Activated CD4-positive, alpha-beta memory T cell treated with anti-CD3 and anti-CD28 coated beads, Interleukin-2, amount 10 ng/mL, durations not matched to agents 7 days and 5 days (primary cell): Measurements from ENCODE around the gene PFKFB3. TPM values are rescaled to one million over a fixed set of nuclear protein-coding genes. Genes with fewer than 3 reads are reported as not detected.
"Not testable (repeated sequence)": the region's sequence is repeated elsewhere in the genome, so short reads cannot be mapped to it uniquely, and the experiment has no call there.

ENCODE experiments used
- CTCF ChIA-PET: fragments of 350-600 bp; sonication (Branson Sonifier 250); formaldehyde crosslinking; loops from one replicate; lab custom pipeline; 2021; ENCODE audit warnings: antibody characterized with exemption, inconsistent platforms; lab: Charles Lee
- POLR2A ChIA-PET: fragments of 350-600 bp; sonication (Branson Sonifier 250); formaldehyde crosslinking; loops from one replicate; lab custom pipeline; 2021; ENCODE audit warnings: antibody characterized with exemption; lab: Charles Lee
- DNase-seq: peaks from one replicate; pipeline ENCODE4 v3.0.0-alpha.2; 2020
- H3K27ac Mint-ChIP-seq: one replicate; pipeline ENCODE4 v1.8.0; 2021; ENCODE audit warnings: mild to moderate bottlenecking, mixed read lengths
- H3K27me3 Mint-ChIP-seq: one replicate; pipeline ENCODE4 v1.8.0; 2021; ENCODE audit warnings: mixed read lengths
- H3K36me3 Mint-ChIP-seq: one replicate; pipeline ENCODE4 v1.8.0; 2021; ENCODE audit warnings: low read depth, mixed read lengths
- H3K4me1 Mint-ChIP-seq: one replicate; pipeline ENCODE4 v1.8.0; 2021; ENCODE audit warnings: mixed read lengths
- H3K4me3 Mint-ChIP-seq: one replicate; pipeline ENCODE4 v1.8.0; 2021; ENCODE audit warnings: mild to moderate bottlenecking, mixed read lengths
- H3K9me3 Mint-ChIP-seq: one replicate; pipeline ENCODE4 v1.8.0; 2021; ENCODE audit warnings: mixed read lengths
- total RNA-seq, 2 experiments: library from RNA; stranded (reverse); gene quantifications; one replicate each; pipeline ENCODE4 v1.2.3, GENCODE V29; 2021

Gene PFKFB3
- total RNA-seq, 2 experiments from 2014 or later: 66.8 to 69.4 TPM

- Mint-ChIP-seq H3K4me1 (peaks cover 14% of the 10 kb centered on the region), H3K9me3 (no peaks in the 10 kb centered on the region), H3K27me3 (peaks cover 2% of the 10 kb centered on the region), H3K27ac (no peak overlapping the region), H3K36me3 (peaks cover 5% of the 10 kb centered on the region), H3K4me3 (no peak overlapping the region)
- POLR2A ChIA-PET: no interaction called here
- CTCF ChIA-PET: interaction anchor here (1.1 to 1.8 kb wide), 2 partner anchors 22 to 206 kb away, joined by 4 to 5 read pairs; no protein-coding TSS in a partner anchor
- no peak for DNase-seq
These were observed 6.9 kb upstream of the PFKFB3 start for GRCh38 chr10:6195846-6196245.

GRCh38 chr10:6196524-6196923, 6.2 kb upstream of the PFKFB3 start:
- H3K27ac Mint-ChIP-seq, H3K9me3 Mint-ChIP-seq, H3K36me3 Mint-ChIP-seq, POLR2A ChIA-PET, H3K4me3 Mint-ChIP-seq, CTCF ChIA-PET, H3K27me3 Mint-ChIP-seq, DNase-seq: not testable (repeated sequence)
- peaks cover 14% of the 10 kb centered on the region for H3K4me1 Mint-ChIP-seq

- CTCF ChIA-PET: no interaction called here
- Mint-ChIP-seq H3K36me3 (peaks cover 5% of the 10 kb centered on the region), H3K27ac (no peak overlapping the region), H3K4me1 (peaks cover 22% of the 10 kb centered on the region), H3K4me3 (no peak overlapping the region), H3K9me3 (no peaks in the 10 kb centered on the region), H3K27me3 (peaks cover 2% of the 10 kb centered on the region)
- POLR2A ChIA-PET: no interaction called here
- DNase-seq: no peak
These were observed 5.4 kb upstream of the PFKFB3 start for GRCh38 chr10:6197321-6197720.

- no peak overlapping the region for H3K4me3 Mint-ChIP-seq
- no peak overlapping the region for H3K27ac Mint-ChIP-seq
- DNase-seq: no peak
- H3K9me3 Mint-ChIP-seq: no peaks in the 10 kb centered on the region
- H3K36me3 Mint-ChIP-seq: peaks cover 5% of the 10 kb centered on the region
- H3K27me3 Mint-ChIP-seq: peaks cover 2% of the 10 kb centered on the region
- H3K4me1 Mint-ChIP-seq: peaks cover 22% of the 10 kb centered on the region
- POLR2A ChIA-PET: interaction anchor here (2.0 kb wide), 1 partner anchor 35 kb away, joined by 6 read pairs; no protein-coding TSS in a partner anchor
- CTCF ChIA-PET: interaction anchor here (1.1 to 6.2 kb wide), 4 partner anchors 24 to 204 kb away, joined by 3 to 91 read pairs (median 13); no protein-coding TSS in a partner anchor
These were observed 4.6 kb upstream of the PFKFB3 start for GRCh38 chr10:6198171-6198570.

DNA sequence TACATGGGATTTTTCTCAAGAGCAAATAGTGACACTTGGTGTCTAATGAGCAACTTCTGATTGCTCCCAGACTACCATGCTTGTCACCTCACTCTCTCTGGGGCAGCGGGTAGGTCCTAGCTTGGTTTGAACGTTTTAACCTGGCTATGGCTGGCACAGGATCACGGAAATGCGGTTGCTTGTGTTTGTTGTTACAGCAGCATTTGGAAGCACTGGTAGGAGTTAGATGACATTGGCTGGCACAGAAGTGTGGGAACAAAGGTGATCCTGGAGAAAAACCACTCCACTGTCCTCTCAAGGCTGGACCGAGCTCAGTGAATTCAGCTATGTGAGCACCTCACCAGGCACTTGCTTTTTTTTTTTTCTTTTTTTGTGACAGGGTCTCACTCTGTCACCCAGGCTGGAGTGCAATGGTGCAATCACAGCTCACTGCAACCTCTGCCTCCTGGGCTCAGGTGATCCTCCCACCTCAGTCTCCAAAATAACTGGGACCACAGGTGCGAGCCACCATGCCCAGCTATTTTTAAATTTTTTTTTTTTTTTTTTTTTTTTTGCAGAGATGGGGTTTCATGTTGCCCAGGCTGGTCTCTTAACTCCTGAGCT, 3.5 kb upstream of the PFKFB3 start:
- Mint-ChIP-seq H3K4me1 (peaks cover 25% of the 10 kb centered on the region), H3K4me3 (no peak overlapping the region), H3K27ac (no peak overlapping the region), H3K9me3 (no peaks in the 10 kb centered on the region), H3K27me3 (peaks cover 2% of the 10 kb centered on the region), H3K36me3 (peaks cover 8% of the 10 kb centered on the region)
- ChIA-PET POLR2A (interaction anchor here (1.2 to 2.0 kb wide), 2 partner anchors 36 to 203 kb away, joined by 3 to 6 read pairs; no protein-coding TSS in a partner anchor), CTCF (interaction anchor here (0.6 to 6.2 kb wide), 7 partner anchors 26 to 817 kb away, joined by 3 to 91 read pairs (median 3); no protein-coding TSS in a partner anchor)
- no peak for DNase-seq

- H3K4me3 Mint-ChIP-seq: peak overlapping the region; percentile 77
- peaks cover 32% of the 10 kb centered on the region for H3K4me1 Mint-ChIP-seq
- no peak for DNase-seq
- POLR2A ChIA-PET: interaction anchor here (0.7 to 3.0 kb wide), 11 partner anchors 10 to 201 kb away, joined by 3 to 16 read pairs (median 6); no protein-coding TSS in a partner anchor
- no peak overlapping the region for H3K27ac Mint-ChIP-seq
- peaks cover 2% of the 10 kb centered on the region for H3K27me3 Mint-ChIP-seq
- peaks cover 17% of the 10 kb centered on the region for H3K36me3 Mint-ChIP-seq
- no peaks in the 10 kb centered on the region for H3K9me3 Mint-ChIP-seq
- CTCF ChIA-PET: interaction anchor here (1.0 to 6.2 kb wide), 8 partner anchors 27 to 206 kb away, joined by 3 to 91 read pairs (median 4); no protein-coding TSS in a partner anchor
These were observed 2.3 kb upstream of the PFKFB3 start for GRCh38 chr10:6200440-6200733.

GRCh38 chr10:6200734-6201515, 1.8 kb upstream of the PFKFB3 start:
- peak overlapping the region; percentile 77 for H3K4me3 Mint-ChIP-seq
- H3K4me1 Mint-ChIP-seq: peaks cover 32% of the 10 kb centered on the region
- peaks cover 2% of the 10 kb centered on the region for H3K27me3 Mint-ChIP-seq
- peak overlapping the region; percentile 71 for H3K27ac Mint-ChIP-seq
- peaks cover 17% of the 10 kb centered on the region for H3K36me3 Mint-ChIP-seq
- POLR2A ChIA-PET: interaction anchor here (0.7 to 3.0 kb wide), 15 partner anchors 10 to 209 kb away, joined by 3 to 39 read pairs (median 7); no protein-coding TSS in a partner anchor
- CTCF ChIA-PET: interaction anchor here (1.0 to 6.2 kb wide), 12 partner anchors 27 to 209 kb away, joined by 3 to 91 read pairs (median 10); no protein-coding TSS in a partner anchor
- no peaks in the 10 kb centered on the region for H3K9me3 Mint-ChIP-seq
- no peak for DNase-seq

GRCh38 chr10:6201516-6201975, 1.2 kb upstream of the PFKFB3 start:
- Mint-ChIP-seq H3K36me3 (peaks cover 17% of the 10 kb centered on the region), H3K27ac (peak overlapping the region; percentile 91), H3K4me3 (peak overlapping the region; percentile 93), H3K9me3 (no peaks in the 10 kb centered on the region), H3K4me1 (peaks cover 32% of the 10 kb centered on the region), H3K27me3 (peaks cover 2% of the 10 kb centered on the region)
- peak; percentile 90 for DNase-seq
- ChIA-PET POLR2A (interaction anchor here (1.0 to 3.0 kb wide), 18 partner anchors 16 to 209 kb away, joined by 3 to 39 read pairs (median 9); no protein-coding TSS in a partner anchor), CTCF (interaction anchor here (1.0 to 6.2 kb wide), 29 partner anchors 13 to 477 kb away, joined by 3 to 105 read pairs (median 5); no protein-coding TSS in a partner anchor)

- Mint-ChIP-seq H3K4me3 (peak overlapping the region; percentile 93), H3K9me3 (no peaks in the 10 kb centered on the region), H3K4me1 (peaks cover 33% of the 10 kb centered on the region), H3K27ac (peak overlapping the region; percentile 91), H3K36me3 (peaks cover 17% of the 10 kb centered on the region), H3K27me3 (peaks cover 2% of the 10 kb centered on the region)
- POLR2A ChIA-PET: interaction anchor here (0.9 to 3.0 kb wide), 25 partner anchors 9 to 271 kb away, joined by 3 to 39 read pairs (median 5); no protein-coding TSS in a partner anchor
- CTCF ChIA-PET: interaction anchor here (0.6 to 6.2 kb wide), 64 partner anchors 8 to 476 kb away, joined by 3 to 105 read pairs (median 4); no protein-coding TSS in a partner anchor
- DNase-seq: peak; percentile 27
These were observed 541 bp upstream of the PFKFB3 start for GRCh38 chr10:6202098-6202683.

DNA sequence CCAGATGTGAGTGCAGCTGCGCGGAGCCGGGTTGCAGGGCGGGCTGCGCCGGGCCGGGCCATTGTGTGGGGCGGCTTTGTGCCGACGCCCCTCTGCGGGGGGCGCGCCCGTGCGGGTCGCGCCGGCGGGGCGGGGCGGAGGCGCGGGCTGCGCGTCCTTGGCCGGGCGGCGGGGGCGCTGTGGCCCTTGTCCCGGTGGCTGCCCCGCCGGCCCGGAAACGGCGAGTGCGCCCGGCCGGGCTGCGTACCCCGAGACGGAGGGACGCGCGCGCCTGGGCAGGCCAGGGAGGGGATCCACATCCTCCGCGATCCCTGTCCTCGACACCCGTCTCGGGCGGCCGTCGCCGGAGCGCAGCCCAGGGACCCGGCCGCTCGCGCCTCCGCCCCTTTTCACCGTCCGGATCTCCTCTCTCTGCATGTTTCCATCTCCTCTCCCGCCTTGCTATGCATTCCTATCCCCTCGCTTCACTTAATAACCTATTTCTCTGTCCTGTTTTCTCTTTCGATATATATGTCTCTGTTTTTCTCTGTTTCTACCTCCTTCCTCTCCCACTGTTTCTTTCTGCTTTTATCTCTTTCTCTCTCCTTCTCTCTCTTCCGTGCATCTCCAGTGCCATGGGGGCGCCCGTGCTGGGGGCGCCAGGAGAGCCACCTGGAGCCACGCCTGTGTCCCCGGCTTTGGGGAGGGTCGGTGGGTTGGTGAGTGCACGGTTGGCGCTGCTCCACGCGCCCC, 765 bp downstream of the PFKFB3 start:
- DNase-seq: peak; percentile 67
- CTCF ChIA-PET: interaction anchor here (0.9 to 6.2 kb wide), 31 partner anchors 16 to 464 kb away, joined by 3 to 105 read pairs (median 5); no protein-coding TSS in a partner anchor
- POLR2A ChIA-PET: interaction anchor here (0.9 to 3.0 kb wide), 16 partner anchors 31 to 270 kb away, joined by 3 to 39 read pairs (median 6); no protein-coding TSS in a partner anchor
- peaks cover 43% of the 10 kb centered on the region for H3K4me1 Mint-ChIP-seq
- H3K4me3 Mint-ChIP-seq: peak overlapping the region; percentile 96
- peaks cover 20% of the 10 kb centered on the region for H3K36me3 Mint-ChIP-seq
- peak overlapping the region; percentile 76 for H3K27ac Mint-ChIP-seq
- H3K9me3 Mint-ChIP-seq: no peaks in the 10 kb centered on the region
- H3K27me3 Mint-ChIP-seq: peaks cover 2% of the 10 kb centered on the region

DNA sequence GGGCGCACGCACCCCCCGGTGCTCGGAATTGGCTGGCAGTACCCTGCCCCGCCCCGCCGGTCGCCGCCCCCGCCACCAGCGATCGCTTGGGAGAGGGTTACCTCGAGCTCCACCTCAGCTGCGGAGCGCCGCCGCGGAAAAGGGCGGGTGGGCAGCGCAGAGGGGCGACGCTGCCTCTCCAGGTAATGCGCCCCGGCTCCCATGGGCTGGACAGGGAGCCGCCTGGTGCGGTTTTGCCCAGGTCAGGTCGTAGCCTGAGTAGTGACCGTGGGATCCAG, 1.3 kb downstream of the PFKFB3 start:
- H3K27me3 Mint-ChIP-seq: peaks cover under 1% of the 10 kb centered on the region
- H3K27ac Mint-ChIP-seq: no peak overlapping the region

More for the DNA sequence above, 1.3 kb downstream of the PFKFB3 start:
- ChIA-PET CTCF (interaction anchor here (1.2 to 6.2 kb wide), 3 partner anchors 30 to 203 kb away, joined by 3 to 91 read pairs (median 5); no protein-coding TSS in a partner anchor), POLR2A (interaction anchor here (1.0 kb wide), 1 partner anchor 206 kb away, joined by 4 read pairs; no protein-coding TSS in a partner anchor)
- H3K9me3 Mint-ChIP-seq: no peaks in the 10 kb centered on the region
- DNase-seq: peak; percentile 60
- peak overlapping the region; percentile 96 for H3K4me3 Mint-ChIP-seq
- H3K36me3 Mint-ChIP-seq: peaks cover 15% of the 10 kb centered on the region
- peaks cover 44% of the 10 kb centered on the region for H3K4me1 Mint-ChIP-seq
